T-cell (primary cell): ENCODE measurements around the gene ALG14. TPM values are rescaled to one million over a fixed set of nuclear protein-coding genes. Genes with fewer than 3 reads are reported as not detected.

Source experiments
- ATAC-seq, 4 experiments: fragments of 200-7000 bp in 3 of 4; fragments of 150-1000 bp in 1 of 4; cut with Tn5 transposase; replicated peaks in 1 of 4; 1 replicate in 3 of 4; 2 replicates in 1 of 4; pipeline ENCODE4 v1.10.0; 2021; ENCODE audit warnings: moderate library complexity in 3 of 4, mild to moderate bottlenecking in 2 of 4, moderate number of reproducible peaks in 1 of 4
- CTCF ChIA-PET, 2 donors: fragments of 300-600 bp; sonication (Branson Sonifier 250); formaldehyde crosslinking; loops; one replicate each; lab custom pipeline; 2022; ENCODE audit warnings: antibody characterized with exemption in 2 of 2; lab: Charles Lee
- POLR2A ChIA-PET, 2 donors: fragments of 300-600 bp; sonication (Branson Sonifier 250); formaldehyde crosslinking; loops; one replicate each; lab custom pipeline; 2022; ENCODE audit warnings: antibody characterized with exemption in 2 of 2; lab: Charles Lee
- DNase-seq, 35 experiments: peaks; one replicate each; pipeline versions ENCODE4 v3.0.0 to v3.0.0-alpha.2; 2013 to 2023
- H3K27ac ChIP-seq: one replicate; pipeline ENCODE4 v1.5.1; 2013; ENCODE audit warnings: low read length
- H3K27me3 ChIP-seq, 2 experiments: replicated peaks in 1 of 2; 1 replicate in 1 of 2; 2 replicates in 1 of 2; pipeline versions ENCODE4 v1.6.1 to v1.7.0; 2013; ENCODE audit warnings: low read length in 1 of 2, mixed read lengths in 1 of 2; ENCODE audit not compliant: control insufficient read depth in 2 of 2, insufficient read depth in 2 of 2; ENCODE audit errors: extremely low read depth in 1 of 2
- H3K36me3 ChIP-seq, 2 donors: 1 replicate in 1 of 2; 2 replicates in 1 of 2; pipeline versions ENCODE4 v1.6.1 to v1.7.0; 2013; ENCODE audit warnings: low read length in 1 of 2; ENCODE audit not compliant: control insufficient read depth in 2 of 2, insufficient read depth in 1 of 2; ENCODE audit errors: extremely low read depth in 1 of 2
- H3K4me1 ChIP-seq, 2 experiments: 1 replicate in 1 of 2; 2 replicates in 1 of 2; pipeline versions ENCODE4 v1.6.1 to v1.7.0; 2013; ENCODE audit warnings: low read length in 2 of 2, mixed read lengths in 1 of 2; ENCODE audit not compliant: insufficient read depth in 2 of 2, control insufficient read depth in 1 of 2; ENCODE audit errors: extremely low read depth in 1 of 2
- H3K4me3 ChIP-seq, 2 donors: 1 replicate in 1 of 2; 2 replicates in 1 of 2; pipeline versions ENCODE4 v1.5.1 to v1.7.0; 2013; ENCODE audit warnings: mild to moderate bottlenecking in 2 of 2, low read length in 1 of 2, moderate library complexity in 1 of 2; ENCODE audit not compliant: control insufficient read depth in 1 of 2; ENCODE audit errors: extremely low read depth in 1 of 2
- H3K9me3 ChIP-seq: 2 replicates; pipeline ENCODE4 v1.7.0; 2013
- H3K27ac Mint-ChIP-seq, 2 donors: one replicate each; pipeline ENCODE4 v1.8.0; 2020 to 2021; ENCODE audit warnings: mild to moderate bottlenecking in 2 of 2, mixed read lengths in 2 of 2
- H3K27me3 Mint-ChIP-seq, 2 donors: one replicate each; pipeline ENCODE4 v1.8.0; 2021 to 2022; ENCODE audit warnings: mixed read lengths in 2 of 2
- H3K36me3 Mint-ChIP-seq: one replicate; pipeline ENCODE4 v1.8.0; 2021; ENCODE audit warnings: mixed read lengths
- H3K4me1 Mint-ChIP-seq, 3 donors: one replicate each; pipeline ENCODE4 v1.8.0; 2020 to 2022; ENCODE audit warnings: mixed read lengths in 3 of 3, mild to moderate bottlenecking in 1 of 3
- H3K4me3 Mint-ChIP-seq, 3 donors: one replicate each; pipeline ENCODE4 v1.8.0; 2020 to 2022; ENCODE audit warnings: mild to moderate bottlenecking in 3 of 3, mixed read lengths in 3 of 3, moderate library complexity in 3 of 3
- H3K9me3 Mint-ChIP-seq, 3 donors: one replicate each; pipeline ENCODE4 v1.8.0; 2020 to 2022; ENCODE audit warnings: mixed read lengths in 3 of 3
- WGBS: methylation state at CpG from one replicate; pipeline ENCODE4 v1.1.5; 2013; ENCODE audit warnings: missing lambda C conversion rate; ENCODE audit not compliant: insufficient coverage; 5-methylcytosine and 5-hydroxymethylcytosine counted together
- total RNA-seq, 35 experiments: library from RNA in 6 of 35; stranded (reverse) in 6 of 35; fragments of 120-200 nt in 1 of 35; gene quantifications; one replicate each; pipeline versions ENCODE4 v1.2.1 to v1.2.4 and lab custom pipeline; 2013 to 2026

The ALG14 gene
- total RNA-seq, 5 donors from 2014 or later (not counting 1 experiment from before 2014, with no cell fraction given), result 0.40 to 2.3 (median 1.7) TPM

GRCh38 chr1:94986783-94987182 lies 86.0 kb downstream of the ALG14 start:
- CTCF ChIA-PET, result no interaction called here
- Mint-ChIP-seq H3K36me3 (peaks cover 16% of the 10 kb centered on the region), H3K9me3 (no peaks in the 10 kb centered on the region), H3K4me1 (peaks cover 0 to 8% (median 0%) of the 10 kb centered on the region in 3 donors), H3K4me3 (no peak overlapping the region), H3K27me3 (no peaks in the 10 kb centered on the region), H3K27ac (no peak overlapping the region)
- no peak overlapping the region for H3K27ac ChIP-seq
- POLR2A ChIA-PET, result interaction anchor here in 1 of 2 donors (0.7 kb wide), 1 partner anchor 47 kb away, joined by 6 read pairs; no protein-coding TSS in a partner anchor
- no peaks in the 10 kb centered on the region for H3K9me3 ChIP-seq
- DNase-seq, result no peak
- H3K36me3 ChIP-seq, result no peaks in the 10 kb centered on the region
- ATAC-seq, result no peak
- no peak overlapping the region for H3K4me3 ChIP-seq
- no peaks in the 10 kb centered on the region for H3K27me3 ChIP-seq
- WGBS, result 66% methylated on average over 3 of the region's 6 CpGs
- H3K4me1 ChIP-seq, result no peaks in the 10 kb centered on the region

GRCh38 chr1:94983171-94983739 lies 89.5 kb downstream of the ALG14 start:
- H3K27me3 ChIP-seq, result no peaks in the 10 kb centered on the region
- H3K4me3 ChIP-seq, result no peak overlapping the region
- no peak overlapping the region for H3K27ac ChIP-seq
- WGBS, result 93% methylated on average over 5 of the region's 7 CpGs
- no peak for DNase-seq
- no peaks in the 10 kb centered on the region for H3K27me3 Mint-ChIP-seq
- ChIA-PET CTCF (interaction anchor here in 1 of 2 donors (0.6 kb wide), 1 partner anchor 11 kb away, joined by 7 read pairs; no protein-coding TSS in a partner anchor), POLR2A (no interaction called here)
- no peaks in the 10 kb centered on the region for H3K9me3 ChIP-seq
- H3K4me3 Mint-ChIP-seq, result no peak overlapping the region
- H3K9me3 Mint-ChIP-seq, result no peaks in the 10 kb centered on the region
- ATAC-seq, result no peak
- H3K36me3 Mint-ChIP-seq, result peaks cover 11% of the 10 kb centered on the region
- no peaks in the 10 kb centered on the region for H3K4me1 ChIP-seq
- H3K36me3 ChIP-seq, result no peaks in the 10 kb centered on the region
- H3K27ac Mint-ChIP-seq, result no peak overlapping the region
- peaks cover 7 to 16% (median 13%) of the 10 kb centered on the region in 3 donors for H3K4me1 Mint-ChIP-seq

GRCh38 chr1:94982398-94982797 lies 90.4 kb downstream of the ALG14 start:
- DNase-seq (no peak), ATAC-seq (no peak)
- no CpG with 5 or more reads among the region's 2 CpGs for WGBS
- Mint-ChIP-seq H3K4me1 (peaks cover 7 to 16% (median 8%) of the 10 kb centered on the region in 3 donors), H3K9me3 (no peaks in the 10 kb centered on the region), H3K36me3 (peaks cover 7% of the 10 kb centered on the region), H3K27ac (no peak overlapping the region), H3K27me3 (no peaks in the 10 kb centered on the region), H3K4me3 (no peak overlapping the region)
- POLR2A ChIA-PET, result interaction anchor here in 1 of 2 donors (0.7 kb wide), 1 partner anchor 11 kb away, joined by 11 read pairs; no protein-coding TSS in a partner anchor
- H3K27me3 ChIP-seq, result no peaks in the 10 kb centered on the region
- H3K36me3 ChIP-seq, result no peaks in the 10 kb centered on the region
- no peak overlapping the region for H3K4me3 ChIP-seq
- H3K4me1 ChIP-seq, result no peaks in the 10 kb centered on the region
- CTCF ChIA-PET, result interaction anchor here (0.6 to 0.7 kb wide), 2 partner anchors 12 to 175 kb away, joined by 6 to 7 read pairs; no protein-coding TSS in a partner anchor
- no peak overlapping the region for H3K27ac ChIP-seq
- no peaks in the 10 kb centered on the region for H3K9me3 ChIP-seq

GRCh38 chr1:94981575-94981973 lies 91.2 kb downstream of the ALG14 start:
- no peak for DNase-seq
- CTCF ChIA-PET, result no interaction called here
- Mint-ChIP-seq H3K36me3 (peaks cover 7% of the 10 kb centered on the region), H3K27me3 (no peaks in the 10 kb centered on the region), H3K4me1 (peaks cover 7 to 16% (median 8%) of the 10 kb centered on the region in 3 donors), H3K9me3 (no peaks in the 10 kb centered on the region), H3K27ac (no peak overlapping the region), H3K4me3 (no peak overlapping the region)
- Histone ChIP-seq H3K27me3 (no peaks in the 10 kb centered on the region), H3K4me3 (no peak overlapping the region), H3K27ac (no peak overlapping the region), H3K36me3 (no peaks in the 10 kb centered on the region), H3K9me3 (no peaks in the 10 kb centered on the region), H3K4me1 (no peaks in the 10 kb centered on the region)
- no CpG with 5 or more reads among the region's 1 CpG for WGBS
- POLR2A ChIA-PET, result no interaction called here
- ATAC-seq, result no peak

GRCh38 chr1:94980582-94981574 lies 91.9 kb downstream of the ALG14 start:
- no peak for DNase-seq
- Mint-ChIP-seq H3K27ac (peak overlapping the region in 1 of 2 donors; percentile 64), H3K27me3 (no peaks in the 10 kb centered on the region), H3K4me1 (peaks cover 7 to 16% (median 8%) of the 10 kb centered on the region in 3 donors), H3K36me3 (peaks cover 7% of the 10 kb centered on the region), H3K9me3 (no peaks in the 10 kb centered on the region), H3K4me3 (no peak overlapping the region)
- 100% methylated on average over 2 of the region's 6 CpGs for WGBS
- ChIA-PET CTCF (no interaction called here), POLR2A (no interaction called here)
- no peaks in the 10 kb centered on the region for H3K4me1 ChIP-seq
- H3K36me3 ChIP-seq, result no peaks in the 10 kb centered on the region
- H3K27me3 ChIP-seq, result no peaks in the 10 kb centered on the region
- H3K4me3 ChIP-seq, result no peak overlapping the region
- no peaks in the 10 kb centered on the region for H3K9me3 ChIP-seq
- no peak overlapping the region for H3K27ac ChIP-seq
- ATAC-seq, result no peak
